GM21825 (cell line): ENCODE measurements around the gene KNOP1.

ENCODE experiments used
- ATAC-seq: cut with Tn5 transposase; IDR thresholded peaks from one replicate; pipeline ENCODE4 v1.9.1; 2021; ENCODE audit warnings: mild to moderate bottlenecking, moderate library complexity; ENCODE audit not compliant: unreplicated experiment

KNOP1 gene

GRCh38 chr16:19717741-19718623 is at the start of gene KNOP1, which contains the start of gene IQCK:
Gene KNOP1, minus strand, starts transcription at chr16:19718227. Its CDS starts 3,192 bp downstream, at chr16:19715035.
Gene IQCK, plus strand, starts transcription at chr16:19718271. Its CDS starts 36 bp downstream, at chr16:19718307.
- peak; percentile 93 for ATAC-seq

- ATAC-seq: no peak
These were observed 49.5 kb upstream of the KNOP1 start for GRCh38 chr16:19767497-19767896.

- ATAC-seq: no peak
These were observed 49.0 kb upstream of the KNOP1 start for GRCh38 chr16:19766988-19767387.

- ATAC-seq: no peak
These were observed 48.5 kb upstream of the KNOP1 start for GRCh38 chr16:19766554-19766884.

GRCh38 chr16:19765860-19766553 is 48.0 kb upstream of the KNOP1 start:
- ATAC-seq: no peak

- ATAC-seq: no peak
These were observed 42.5 kb upstream of the KNOP1 start for GRCh38 chr16:19760356-19761060.

GRCh38 chr16:19757762-19758595 is 40.0 kb upstream of the KNOP1 start:
- no peak for ATAC-seq

GRCh38 chr16:19757026-19757425 is 39.0 kb upstream of the KNOP1 start:
- no peak for ATAC-seq

- ATAC-seq: no peak
These were observed 37.2 kb upstream of the KNOP1 start for GRCh38 chr16:19755268-19755667.

GRCh38 chr16:19754644-19755036 is 36.6 kb upstream of the KNOP1 start:
- ATAC-seq: no peak

- ATAC-seq: no peak
These were observed 36.0 kb upstream of the KNOP1 start for GRCh38 chr16:19753815-19754643.

GRCh38 chr16:19751478-19752385 is 33.7 kb upstream of the KNOP1 start:
- ATAC-seq: no peak

GRCh38 chr16:19749571-19750080 is 31.6 kb upstream of the KNOP1 start:
- ATAC-seq: no peak

GRCh38 chr16:19748389-19749168 is 30.6 kb upstream of the KNOP1 start:
- no peak for ATAC-seq

- ATAC-seq: no peak
These were observed 28.5 kb upstream of the KNOP1 start for GRCh38 chr16:19746561-19746960.

- ATAC-seq: no peak
These were observed 27.4 kb upstream of the KNOP1 start for GRCh38 chr16:19745286-19746010.

GRCh38 chr16:19744670-19745069 is 26.6 kb upstream of the KNOP1 start:
- ATAC-seq: no peak
